GM19099 (cell line): ENCODE measurements around the gene ARSB.

Experiments used
- POLR2A ChIP-seq: IDR thresholded peaks from 3 replicates; pipeline ENCODE4 v1.6.1; 2011; ENCODE audit warnings: low read depth; ENCODE audit not compliant: insufficient read length; ENCODE audit errors: extremely low read depth

ARSB gene

DNA sequence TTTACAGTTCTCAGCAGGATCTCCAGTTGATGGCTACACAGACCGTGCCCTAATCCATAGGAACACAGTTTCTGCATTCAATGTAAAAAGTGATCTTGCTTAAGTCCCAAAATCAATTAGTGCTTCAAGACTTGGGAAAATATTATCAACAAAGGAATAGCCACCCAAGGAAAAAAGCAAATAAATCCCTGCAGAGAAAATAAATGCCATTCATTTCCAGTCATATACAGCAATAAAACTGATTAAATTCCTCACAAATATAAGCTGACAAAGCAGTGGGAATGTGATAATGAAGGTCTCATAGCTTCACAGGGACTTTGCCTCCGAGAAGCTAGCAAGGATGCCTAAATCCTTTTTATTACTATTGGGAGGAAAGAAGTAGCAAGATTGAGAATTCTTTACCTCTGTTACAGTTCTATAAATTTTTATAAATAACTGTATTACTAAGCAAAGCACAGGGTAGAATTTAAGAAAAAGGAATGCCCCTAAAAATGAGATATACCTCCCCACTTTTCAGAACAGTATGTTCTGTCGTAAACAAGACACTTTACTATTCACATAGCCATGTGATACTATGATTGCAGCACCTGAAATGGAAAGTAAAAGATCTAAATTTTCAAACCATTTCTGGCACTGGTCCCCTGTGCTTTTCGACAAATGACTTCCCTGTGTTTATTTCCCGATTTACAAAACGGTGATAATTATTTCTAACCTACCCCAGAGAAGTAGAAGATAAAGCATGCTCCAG is 59.8 kb downstream of the ARSB start:
- no peak for TF ChIP-seq POLR2A

DNA sequence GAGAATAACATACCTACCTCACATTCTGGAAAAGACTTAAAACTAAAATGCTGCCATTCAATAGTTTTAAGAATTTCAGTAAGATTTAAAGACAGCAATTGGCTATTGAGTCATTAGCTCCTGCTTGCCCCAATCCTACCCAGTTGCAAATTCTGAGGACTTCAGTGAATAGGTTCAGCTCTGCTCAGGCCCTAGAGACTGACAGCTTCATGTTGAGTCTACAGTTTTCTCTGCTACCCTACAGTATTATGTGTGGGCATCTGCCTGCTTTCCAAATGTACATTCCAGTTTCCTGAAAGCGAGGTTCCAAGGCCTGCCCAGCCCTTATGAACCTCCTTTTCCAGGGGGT is 61.5 kb downstream of the ARSB start:
- no peak for TF ChIP-seq POLR2A

DNA sequence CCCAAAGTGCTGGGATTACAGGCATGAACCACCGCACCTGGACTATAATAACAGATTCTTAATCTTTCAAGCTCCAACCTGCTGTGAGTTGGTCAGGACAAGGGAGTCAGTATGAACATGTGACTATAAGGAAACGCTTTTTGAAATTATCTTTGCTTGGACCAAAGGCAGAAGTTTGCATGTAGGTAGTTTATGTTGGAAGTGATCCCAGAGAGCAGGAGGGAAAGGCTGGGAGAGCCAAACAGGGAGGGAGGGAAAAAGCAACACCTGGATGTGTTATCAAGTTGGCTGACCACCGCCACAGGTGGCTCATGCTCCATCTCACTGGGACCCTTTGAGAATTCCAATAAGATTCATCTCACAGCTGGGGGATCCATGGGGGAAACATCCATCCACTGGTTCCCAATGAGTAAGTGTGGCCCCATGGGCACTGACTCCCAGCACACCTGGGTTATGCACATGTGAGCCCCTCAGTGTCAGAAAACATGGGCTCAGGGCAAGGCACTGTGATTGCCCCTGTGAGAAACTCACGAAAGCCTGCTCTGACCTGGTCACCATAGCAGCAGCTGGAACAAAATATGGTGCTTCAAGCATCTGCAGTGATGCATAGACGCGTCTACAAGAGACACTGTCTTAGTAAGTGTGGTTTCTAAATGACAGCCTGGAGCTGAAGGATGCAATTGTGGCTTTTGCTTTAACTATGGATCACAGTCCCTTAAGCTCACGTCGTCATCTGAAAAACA is 62.1 kb downstream of the ARSB start:
- TF ChIP-seq POLR2A: no peak

DNA sequence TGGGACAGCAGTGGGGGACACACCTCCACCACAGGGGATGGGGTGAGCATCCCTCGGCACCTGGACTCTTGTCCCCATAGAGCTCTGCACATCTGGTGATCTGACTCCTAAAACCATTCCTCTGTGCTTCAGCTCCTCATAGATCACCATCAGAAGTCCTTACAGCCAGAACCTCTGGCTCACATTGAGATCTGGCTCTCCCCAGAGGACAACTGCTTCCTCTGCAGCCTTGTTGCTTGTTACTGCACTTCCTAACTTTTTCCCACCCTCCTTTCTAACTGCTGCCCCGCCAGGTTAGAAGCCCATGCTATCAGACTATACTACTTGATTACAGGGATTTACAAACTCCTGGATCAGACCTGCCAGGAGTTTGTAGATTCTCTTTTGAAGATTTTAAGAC is 64.5 kb downstream of the ARSB start:
- TF ChIP-seq POLR2A: no peak

DNA sequence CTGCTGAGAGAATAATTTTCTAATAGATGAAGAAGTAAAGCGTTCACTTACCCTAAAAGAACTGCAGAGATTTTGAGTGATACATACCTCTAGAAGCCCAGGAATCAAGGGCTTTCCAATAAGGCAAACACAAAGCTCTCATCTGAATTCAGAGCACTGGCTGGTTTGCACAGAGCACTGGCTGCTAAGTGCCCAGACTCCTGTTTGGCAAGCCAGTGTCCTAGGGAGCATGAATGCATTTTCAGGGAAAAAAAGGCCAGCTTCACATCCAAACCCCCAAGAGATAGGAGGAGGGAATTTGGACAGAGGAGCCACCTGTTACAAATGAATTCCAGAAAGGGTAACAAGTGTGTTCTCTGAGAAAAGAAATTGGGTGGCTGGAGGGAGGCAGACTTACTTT is 65.3 kb downstream of the ARSB start:
- no peak for TF ChIP-seq POLR2A

DNA sequence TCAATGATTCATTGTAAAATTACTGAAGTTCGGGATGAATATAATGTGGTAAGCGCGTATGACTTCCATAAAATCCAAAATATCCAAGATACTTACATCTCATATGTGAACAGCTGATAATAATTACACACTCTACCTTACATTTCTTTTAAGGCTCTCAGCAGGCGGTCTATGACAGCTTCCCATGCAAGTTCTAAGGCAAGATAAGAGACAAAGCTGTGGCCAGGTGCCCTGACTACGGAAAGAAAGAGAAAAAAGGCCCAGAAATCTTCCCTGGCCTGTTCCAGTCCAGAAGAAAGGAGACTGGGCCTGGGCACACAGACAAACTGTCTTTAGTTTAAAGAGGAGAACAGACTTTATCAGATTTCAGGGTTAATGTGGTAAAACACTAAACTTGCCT is 69.1 kb downstream of the ARSB start:
- TF ChIP-seq POLR2A: no peak

DNA sequence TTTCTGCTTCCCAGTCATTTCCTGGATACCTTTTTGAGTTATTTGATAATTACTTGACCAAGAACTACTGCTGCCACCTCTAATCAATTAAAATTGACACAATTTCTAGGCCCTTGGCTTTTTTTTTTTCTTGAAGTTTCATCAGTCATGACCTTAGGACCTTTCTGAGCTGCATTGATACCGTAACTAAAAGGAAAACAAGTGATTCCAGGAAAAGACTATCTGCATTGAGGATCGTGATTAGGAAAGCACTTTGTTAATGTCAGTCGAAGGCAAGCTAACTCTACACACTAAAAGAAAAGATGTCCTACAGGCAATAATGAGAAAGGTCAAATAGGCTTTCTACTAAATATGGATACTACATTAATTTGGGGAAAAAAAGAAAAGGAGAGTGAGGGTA is 69.9 kb downstream of the ARSB start:
- TF ChIP-seq POLR2A: no peak

DNA sequence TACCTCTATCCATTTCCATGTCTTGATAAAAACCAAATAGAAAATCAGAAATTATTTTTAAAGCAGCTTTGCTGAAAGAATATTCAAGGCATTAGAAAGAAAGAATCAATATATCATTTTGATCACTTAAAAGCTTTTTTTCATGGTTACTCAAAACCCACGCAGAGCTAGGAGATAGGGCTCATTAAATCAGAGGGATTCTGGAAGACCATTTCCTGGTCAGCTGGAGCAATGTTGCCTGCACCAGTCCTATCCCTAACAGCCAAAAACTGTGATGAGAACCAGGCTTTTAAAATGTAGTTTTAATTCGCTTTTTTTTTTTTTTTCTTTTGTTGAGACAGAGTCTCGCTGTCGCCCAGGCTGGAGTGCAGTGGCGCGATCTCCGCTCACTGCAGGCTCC is 72.3 kb downstream of the ARSB start:
- no peak for TF ChIP-seq POLR2A

DNA sequence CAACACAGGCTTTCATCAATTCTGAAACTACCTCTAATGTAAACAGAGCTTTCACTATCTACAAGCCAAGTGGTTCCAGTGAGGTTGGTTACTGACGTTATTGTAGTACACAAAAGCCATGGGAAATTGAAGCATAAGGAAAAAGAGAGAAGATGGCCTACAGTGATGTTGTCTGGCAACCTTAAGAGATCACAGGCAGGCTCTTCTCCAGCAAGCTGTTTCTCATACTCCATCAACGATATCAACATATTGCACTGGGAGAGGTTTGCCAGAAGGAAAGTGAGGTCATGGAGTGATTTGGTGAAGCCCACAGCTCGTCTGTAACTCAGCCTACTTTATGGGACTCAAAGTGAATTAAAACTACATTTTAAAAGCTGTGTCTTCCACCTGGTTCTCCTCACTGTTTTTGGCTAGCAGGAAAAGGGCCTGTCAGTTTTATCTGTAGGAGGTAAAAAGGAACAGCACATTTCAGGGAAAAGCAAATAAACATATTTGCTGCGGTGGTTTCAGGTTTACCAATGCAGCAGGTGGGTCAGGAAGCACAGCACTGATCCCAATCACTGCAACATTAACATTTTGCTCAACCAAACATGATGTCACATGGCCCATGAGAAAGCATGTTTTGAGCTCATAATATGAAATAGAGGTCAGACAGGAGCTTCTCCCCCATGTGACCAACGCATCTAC is 72.9 kb downstream of the ARSB start:
- no peak for TF ChIP-seq POLR2A

DNA sequence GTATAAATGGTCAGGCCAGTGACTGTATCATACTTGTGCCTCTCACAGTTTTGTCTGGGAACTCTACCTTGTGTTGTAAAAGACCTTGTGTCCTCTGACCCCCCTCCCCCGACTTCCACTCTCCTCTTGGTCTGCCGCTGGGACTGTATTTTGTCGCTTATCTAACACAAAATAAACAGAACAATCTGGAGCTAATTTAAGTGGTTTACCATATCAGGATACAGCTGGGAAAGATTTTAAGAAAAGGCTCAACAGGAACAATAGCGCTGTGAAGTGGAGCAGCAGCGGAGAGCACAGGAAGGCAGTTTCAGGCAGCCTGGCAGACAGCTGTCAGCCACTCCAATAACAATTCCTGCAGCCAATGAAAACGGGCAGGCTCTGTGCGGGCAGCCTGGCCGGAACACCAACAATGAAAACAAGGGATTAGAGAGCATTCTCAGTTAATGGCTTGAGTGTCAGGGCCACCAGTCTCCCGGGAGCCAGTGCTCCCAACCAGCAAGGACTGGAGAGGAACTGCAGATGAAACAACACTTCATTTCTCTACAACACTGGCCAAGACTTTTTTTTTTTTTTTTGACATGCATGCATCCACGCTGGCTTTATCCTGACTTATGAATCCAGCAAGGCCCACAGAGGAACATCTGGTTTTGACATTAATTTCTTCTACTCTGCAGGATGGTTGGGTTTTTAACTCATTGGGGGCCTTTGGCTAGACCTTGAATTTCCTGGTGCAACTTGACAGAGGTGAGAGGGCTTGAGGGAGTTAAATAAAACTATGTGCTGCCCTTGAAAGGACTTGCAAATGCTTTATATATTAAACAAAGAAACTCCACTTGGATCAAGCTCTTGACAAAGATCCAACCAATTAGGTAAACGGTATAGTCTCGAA is 76.7 kb downstream of the ARSB start:
- TF ChIP-seq POLR2A: no peak

DNA sequence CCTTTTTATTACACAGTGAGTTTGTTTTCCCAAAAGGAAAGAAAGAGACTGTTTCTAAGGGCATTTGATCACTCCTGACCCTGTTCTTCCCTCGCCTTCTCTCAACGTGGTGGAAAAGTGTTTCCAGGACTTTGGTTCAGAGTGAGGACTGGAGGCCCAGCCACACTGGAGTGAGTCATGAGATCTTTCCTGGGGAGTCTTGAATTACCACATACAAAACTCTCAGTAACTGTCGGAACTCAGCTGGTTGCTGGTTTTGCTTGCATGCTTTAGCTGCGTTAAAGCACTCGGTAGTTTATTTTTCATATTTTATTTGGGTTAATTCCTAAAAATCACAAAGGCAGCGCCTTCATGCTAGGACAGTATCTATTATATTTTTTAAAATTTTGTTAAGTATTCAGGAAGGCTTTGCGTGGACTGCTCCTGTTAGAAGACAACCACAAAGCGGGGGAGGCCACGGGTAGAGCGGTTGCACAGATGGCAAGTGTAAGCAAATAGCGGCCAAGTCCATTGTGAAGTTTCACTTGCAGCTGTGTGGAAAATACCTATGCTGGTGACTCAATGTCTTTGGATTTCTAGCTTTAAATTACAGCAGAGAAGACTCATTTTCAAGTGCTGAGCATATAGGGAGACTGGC is 77.7 kb downstream of the ARSB start:
- TF ChIP-seq POLR2A: no peak

DNA sequence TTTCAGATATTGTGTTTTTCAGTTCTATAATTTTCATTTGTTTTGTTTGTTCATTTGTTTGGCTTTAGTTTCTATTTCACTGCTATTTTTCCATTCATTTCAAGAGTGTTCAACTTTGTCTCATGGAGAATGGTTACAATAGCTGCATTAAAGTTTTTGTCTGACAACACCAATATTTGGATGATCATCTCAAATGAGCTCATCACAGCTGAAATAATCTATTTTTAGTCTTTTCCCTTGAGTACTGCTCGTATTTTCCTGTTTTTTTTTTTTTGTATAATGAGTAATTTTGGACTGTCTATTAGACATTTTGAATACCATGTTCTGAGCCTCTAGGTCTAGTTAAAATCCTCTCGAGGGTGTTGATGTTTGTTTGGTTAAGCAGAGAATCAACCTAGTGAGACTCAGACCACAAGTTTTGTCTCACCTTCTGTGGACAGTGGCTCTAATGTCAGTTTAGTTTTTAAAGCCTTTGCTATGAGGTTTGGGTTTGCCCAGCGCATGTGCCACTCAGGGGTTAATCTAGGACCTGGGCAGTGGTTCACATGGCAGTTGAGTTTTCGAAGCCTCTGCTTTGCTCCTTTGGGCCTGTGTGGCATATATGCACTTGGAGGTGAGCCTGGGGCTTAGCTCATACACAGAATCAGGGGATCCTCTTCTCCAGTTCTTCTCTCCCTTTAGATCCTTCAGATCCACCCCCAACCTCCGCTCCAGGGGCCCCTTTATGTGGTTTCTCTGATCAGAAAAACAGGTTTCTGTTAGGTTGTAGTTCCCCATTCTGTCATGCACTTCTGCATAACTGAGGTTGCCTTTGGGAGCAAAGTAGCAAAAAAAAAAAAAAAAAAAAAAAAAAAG is 79.8 kb downstream of the ARSB start:
- no peak for TF ChIP-seq POLR2A

DNA sequence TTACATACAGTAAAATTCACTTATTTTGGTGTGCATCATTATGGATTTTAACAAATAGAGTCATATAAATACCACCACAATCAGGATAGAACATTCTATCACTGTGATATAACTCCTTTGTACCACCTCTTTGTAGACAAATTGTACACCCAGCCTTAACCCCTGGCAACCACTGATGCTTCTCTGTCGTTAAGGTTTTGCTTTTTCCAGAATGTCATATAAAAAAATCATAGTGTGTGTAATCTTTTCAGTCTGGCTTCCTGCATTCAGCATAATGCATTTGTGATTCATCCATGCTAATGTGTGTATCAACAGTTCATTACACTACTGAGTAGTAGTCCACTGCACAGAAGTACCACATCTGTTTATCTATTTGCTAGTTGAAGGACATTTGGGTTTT is 81.2 kb downstream of the ARSB start:
- no peak for TF ChIP-seq POLR2A

DNA sequence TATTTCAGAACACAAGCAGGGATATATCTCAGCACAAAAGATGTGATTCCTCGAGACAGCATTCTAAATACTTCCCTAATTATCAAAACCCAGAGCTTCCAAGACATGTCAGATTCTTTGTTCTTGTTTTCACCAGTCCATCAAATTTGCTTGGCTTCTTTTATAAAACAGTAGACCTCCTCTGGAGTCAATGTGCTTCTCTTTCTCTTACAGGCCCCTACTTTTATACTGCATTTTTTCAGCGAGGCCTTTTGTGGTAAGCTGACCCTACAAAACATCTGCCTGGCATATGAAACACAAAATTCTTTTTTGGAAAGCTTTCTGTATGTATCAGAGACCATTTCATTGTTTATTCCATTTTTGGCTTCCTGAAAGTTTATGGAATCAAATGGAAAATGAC is 81.8 kb downstream of the ARSB start:
- no peak for TF ChIP-seq POLR2A

DNA sequence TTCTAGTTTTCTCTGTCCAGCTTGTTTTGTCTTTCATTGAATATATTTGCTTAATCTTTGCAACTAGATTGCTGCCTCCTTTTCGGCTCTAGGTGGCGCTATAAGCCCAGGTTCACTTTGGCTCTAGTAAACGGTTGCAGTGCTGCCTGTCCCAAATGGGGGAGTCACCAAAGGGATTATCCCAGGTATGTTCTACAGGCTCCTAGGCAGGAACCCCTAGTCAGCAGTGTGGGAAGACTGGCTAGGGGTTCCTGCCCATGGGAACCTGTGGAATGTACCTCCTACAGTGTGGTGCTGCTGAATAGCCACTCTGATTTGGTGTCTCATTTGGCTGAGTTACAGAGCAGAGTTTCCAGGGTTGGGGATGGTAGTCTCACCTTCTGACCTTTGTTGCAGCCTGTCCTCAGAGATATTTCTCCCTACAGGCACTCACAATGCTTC is 85.2 kb downstream of the ARSB start:
- no peak for TF ChIP-seq POLR2A
